CD4-positive, alpha-beta T cell (primary cell): ENCODE data around the gene CRKL. TPM values are rescaled to one million over a fixed set of nuclear protein-coding genes. Genes with fewer than 3 reads are reported as not detected.

ENCODE experiments used
- ATAC-seq: fragments of 200-7000 bp; cut with Tn5 transposase; one replicate; pipeline ENCODE4 v1.10.0; 2022; ENCODE audit warnings: mild to moderate bottlenecking; ENCODE audit not compliant: poor library complexity
- CTCF ChIA-PET: fragments of 350-600 bp; sonication (Branson Sonifier 250); formaldehyde crosslinking; loops from one replicate; lab custom pipeline; 2021; ENCODE audit warnings: antibody characterized with exemption, inconsistent platforms; lab: Charles Lee
- POLR2A ChIA-PET: fragments of 350-600 bp; sonication (Branson Sonifier 250); formaldehyde crosslinking; loops from one replicate; lab custom pipeline; 2021; ENCODE audit warnings: antibody characterized with exemption, inconsistent platforms; lab: Charles Lee
- DNase-seq, 14 experiments: peaks; one replicate each; pipeline ENCODE4 v3.0.0-alpha.2; 2013 to 2020; ENCODE audit warnings: mixed read lengths in 2 of 14
- H3K27ac ChIP-seq, 2 donors: one replicate each; pipeline versions ENCODE4 v1.5.1 to v1.7.0; 2013; ENCODE audit warnings: low read length in 2 of 2, low read depth in 1 of 2, mild to moderate bottlenecking in 1 of 2
- H3K27me3 ChIP-seq, 2 experiments: 1 replicate in 1 of 2; 2 replicates in 1 of 2; pipeline versions ENCODE4 v1.6.1 to v1.7.0; 2013; ENCODE audit warnings: low read length in 2 of 2, control low read depth in 1 of 2, mild to moderate bottlenecking in 1 of 2, moderate library complexity in 1 of 2; ENCODE audit not compliant: insufficient read depth in 2 of 2, control insufficient read depth in 1 of 2
- H3K36me3 ChIP-seq: one replicate; pipeline ENCODE4 v1.6.1; 2013; ENCODE audit warnings: low read length, control low read depth; ENCODE audit not compliant: insufficient read depth
- H3K4me1 ChIP-seq: one replicate; pipeline ENCODE4 v1.6.1; 2013; ENCODE audit warnings: low read length, control low read depth; ENCODE audit not compliant: insufficient read depth
- H3K4me3 ChIP-seq: one replicate; pipeline ENCODE4 v1.5.1; 2013; ENCODE audit warnings: mild to moderate bottlenecking, low read length, moderate library complexity
- H3K9me3 ChIP-seq, 2 experiments: 1 replicate in 1 of 2; 2 replicates in 1 of 2; pipeline versions ENCODE4 v1.6.1 to v1.7.0; 2013; ENCODE audit warnings: low read length in 2 of 2, mild to moderate bottlenecking in 2 of 2, control low read depth in 1 of 2, moderate library complexity in 1 of 2; ENCODE audit not compliant: control insufficient read depth in 1 of 2, insufficient read depth in 1 of 2
- H3K27ac Mint-ChIP-seq: one replicate; pipeline ENCODE4 v1.8.0; 2020; ENCODE audit warnings: mixed read lengths
- H3K27me3 Mint-ChIP-seq: one replicate; pipeline ENCODE4 v1.8.0; 2021; ENCODE audit warnings: mixed read lengths
- H3K36me3 Mint-ChIP-seq: one replicate; pipeline ENCODE4 v1.8.0; 2021; ENCODE audit warnings: low read depth, mixed read lengths
- H3K4me1 Mint-ChIP-seq: one replicate; pipeline ENCODE4 v1.8.0; 2021; ENCODE audit warnings: low read depth, mixed read lengths
- H3K4me3 Mint-ChIP-seq: one replicate; pipeline ENCODE4 v1.8.0; 2020; ENCODE audit warnings: mild to moderate bottlenecking, mixed read lengths
- H3K9me3 Mint-ChIP-seq: one replicate; pipeline ENCODE4 v1.8.0; 2020; ENCODE audit warnings: mixed read lengths
- intact Hi-C, 2 experiments: fragments of 100-400 bp; cut with DNase I in 1 of 2; cut with micrococcal nuclease in 1 of 2; formaldehyde crosslinking; loops; one replicate each; pipeline versions ENCODE4 v1.15.1 to v1.9.0; 2023 to 2025; cut with DNase I, micrococcal nuclease
- total RNA-seq, 174 experiments: library from RNA in 2 of 174; stranded (reverse) in 2 of 174; gene quantifications; one replicate each; pipeline ENCODE4 v1.2.3 and lab custom pipeline; 2021 to 2026
- TF ChIP-seq, protein P1 (sequence below): fragments of 200-600 bp; IDR thresholded peaks from one replicate; pipeline ENCODE4 v1.8.0; 2022; ENCODE audit warnings: antibody characterized with exemption, mild to moderate bottlenecking

Gene CRKL
- total RNA-seq, 2 experiments from 2014 or later, result 41.9 to 43.5 TPM

- intact Hi-C loops, result loop anchor here in 1 of 2 experiments (10.0 kb wide), 1 partner anchor 131 kb away; the partner anchor contains the start of genes PI4KA and SNAP29
- Mint-ChIP-seq H3K36me3 (peaks cover 29% of the 10 kb centered on the region), H3K27ac (no peak overlapping the region), H3K4me1 (peaks cover 29% of the 10 kb centered on the region), H3K4me3 (no peak overlapping the region), H3K9me3 (no peaks in the 10 kb centered on the region), H3K27me3 (no peaks in the 10 kb centered on the region)
- no peak overlapping the region for H3K4me3 ChIP-seq
- no peaks in the 10 kb centered on the region for H3K27me3 ChIP-seq
- no peaks in the 10 kb centered on the region for H3K9me3 ChIP-seq
- H3K4me1 ChIP-seq, result peaks cover 42% of the 10 kb centered on the region
- POLR2A ChIA-PET, result no interaction called here
- no peak overlapping the region for H3K27ac ChIP-seq
- H3K36me3 ChIP-seq, result peaks cover 42% of the 10 kb centered on the region
- DNase-seq, result no peak
- TF ChIP-seq, protein P1, sequence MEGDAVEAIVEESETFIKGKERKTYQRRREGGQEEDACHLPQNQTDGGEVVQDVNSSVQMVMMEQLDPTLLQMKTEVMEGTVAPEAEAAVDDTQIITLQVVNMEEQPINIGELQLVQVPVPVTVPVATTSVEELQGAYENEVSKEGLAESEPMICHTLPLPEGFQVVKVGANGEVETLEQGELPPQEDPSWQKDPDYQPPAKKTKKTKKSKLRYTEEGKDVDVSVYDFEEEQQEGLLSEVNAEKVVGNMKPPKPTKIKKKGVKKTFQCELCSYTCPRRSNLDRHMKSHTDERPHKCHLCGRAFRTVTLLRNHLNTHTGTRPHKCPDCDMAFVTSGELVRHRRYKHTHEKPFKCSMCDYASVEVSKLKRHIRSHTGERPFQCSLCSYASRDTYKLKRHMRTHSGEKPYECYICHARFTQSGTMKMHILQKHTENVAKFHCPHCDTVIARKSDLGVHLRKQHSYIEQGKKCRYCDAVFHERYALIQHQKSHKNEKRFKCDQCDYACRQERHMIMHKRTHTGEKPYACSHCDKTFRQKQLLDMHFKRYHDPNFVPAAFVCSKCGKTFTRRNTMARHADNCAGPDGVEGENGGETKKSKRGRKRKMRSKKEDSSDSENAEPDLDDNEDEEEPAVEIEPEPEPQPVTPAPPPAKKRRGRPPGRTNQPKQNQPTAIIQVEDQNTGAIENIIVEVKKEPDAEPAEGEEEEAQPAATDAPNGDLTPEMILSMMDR, result no peak
- CTCF ChIA-PET, result no interaction called here
- no peak for ATAC-seq
Measured at GRCh38 chr22:20985720-20986119, 68.5 kb downstream of the CRKL start.

- TF ChIP-seq, protein P1, result no peak
- no peak overlapping the region for H3K27ac Mint-ChIP-seq
- no peak for ATAC-seq
- H3K27me3 Mint-ChIP-seq, result no peaks in the 10 kb centered on the region
- H3K4me3 Mint-ChIP-seq, result no peak overlapping the region
- intact Hi-C loops, result loop anchor here in 1 of 2 experiments (10.0 kb wide), 1 partner anchor 132 kb away; the partner anchor contains the start of genes PI4KA and SNAP29
- no peak overlapping the region for H3K4me3 ChIP-seq
- no peaks in the 10 kb centered on the region for H3K9me3 ChIP-seq
- H3K4me1 ChIP-seq, result peaks cover 35% of the 10 kb centered on the region
- H3K36me3 Mint-ChIP-seq, result peaks cover 29% of the 10 kb centered on the region
- peaks cover 49% of the 10 kb centered on the region for H3K36me3 ChIP-seq
- H3K4me1 Mint-ChIP-seq, result peaks cover 23% of the 10 kb centered on the region
- ChIA-PET POLR2A (no interaction called here), CTCF (no interaction called here)
- H3K9me3 Mint-ChIP-seq, result no peaks in the 10 kb centered on the region
- DNase-seq, result no peak
- no peak overlapping the region for H3K27ac ChIP-seq
- no peaks in the 10 kb centered on the region for H3K27me3 ChIP-seq
Measured at GRCh38 chr22:20986365-20986764, 69.2 kb downstream of the CRKL start.

DNA sequence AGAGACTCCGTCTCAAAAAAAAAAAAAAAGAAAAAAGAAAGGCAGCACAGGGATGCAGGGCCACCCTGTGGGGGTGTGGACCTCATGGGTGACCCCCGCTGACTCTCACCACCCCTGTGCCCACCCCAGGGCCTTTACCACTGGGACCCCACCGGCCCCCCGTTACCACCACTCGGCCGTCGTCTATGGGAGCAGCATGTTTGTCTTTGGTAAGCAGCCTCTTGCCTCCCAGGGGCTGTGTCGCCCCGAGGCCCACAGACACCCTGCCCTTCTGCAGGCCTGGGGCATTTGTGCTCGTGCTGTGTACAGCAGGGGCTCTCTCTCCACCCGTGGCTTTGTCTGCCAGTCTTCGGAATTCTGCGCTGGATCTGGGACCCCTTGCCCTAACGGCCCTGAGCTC lies 70.2 kb downstream of the CRKL start:
- DNase-seq (no peak), ATAC-seq (no peak)
- H3K4me1 ChIP-seq, result peaks cover 27% of the 10 kb centered on the region
- CTCF ChIA-PET, result interaction anchor here (0.6 kb wide), 1 partner anchor 75 kb away, joined by 3 read pairs; no protein-coding TSS in a partner anchor
- POLR2A ChIA-PET, result no interaction called here
- TF ChIP-seq, protein P1, result no peak
- Mint-ChIP-seq H3K4me3 (no peak overlapping the region), H3K27me3 (no peaks in the 10 kb centered on the region), H3K27ac (no peak overlapping the region), H3K9me3 (no peaks in the 10 kb centered on the region), H3K4me1 (peaks cover 18% of the 10 kb centered on the region), H3K36me3 (peaks cover 29% of the 10 kb centered on the region)
- H3K9me3 ChIP-seq, result no peaks in the 10 kb centered on the region
- intact Hi-C loops, result loop anchor here in 1 of 2 experiments (10.0 kb wide), 1 partner anchor 133 kb away; the partner anchor contains the start of genes PI4KA and SNAP29
- H3K4me3 ChIP-seq, result no peak overlapping the region
- no peaks in the 10 kb centered on the region for H3K27me3 ChIP-seq
- no peak overlapping the region for H3K27ac ChIP-seq
- peaks cover 59% of the 10 kb centered on the region for H3K36me3 ChIP-seq
